Endothelial cell of umbilical vein (primary cell): ENCODE measurements around the gene SQSTM1.
A peak's percentile ranks its signal among the peaks of the same experiment; 100 is the strongest.

ENCODE experiments used
- EZH2 ChIP-seq: IDR thresholded peaks from 2 replicates; pipeline ENCODE4 v1.6.1; 2012; ENCODE audit warnings: borderline replicate concordance, low read depth, mild to moderate bottlenecking, moderate library complexity, low read length, inconsistent platforms; ENCODE audit not compliant: severe bottlenecking
- JUN ChIP-seq: IDR thresholded peaks from 2 replicates; pipeline ENCODE4 v1.6.1; 2011; ENCODE audit warnings: borderline replicate concordance, low read depth; ENCODE audit not compliant: insufficient read length, insufficient read depth
- POLR2A ChIP-seq: IDR thresholded peaks from 2 replicates; pipeline ENCODE4 v1.6.1; 2012; ENCODE audit warnings: low read depth, mild to moderate bottlenecking, control low read depth, low read length
- TF ChIP-seq, protein P1 (sequence below), 2 donors: IDR thresholded peaks; 1 replicate in 1 of 2; 2 replicates in 1 of 2; pipeline ENCODE4 v1.5.1; 2011; ENCODE audit warnings: low read length in 2 of 2, mild to moderate bottlenecking in 2 of 2, moderate library complexity in 2 of 2, control low read depth in 1 of 2, inconsistent platforms in 1 of 2, low read depth in 1 of 2; ENCODE audit not compliant: insufficient read depth in 1 of 2; ENCODE audit errors: extremely low read depth in 1 of 2
- TF ChIP-seq, protein P2 (sequence below): IDR thresholded peaks from 2 replicates; pipeline ENCODE4 v1.6.1; 2011; ENCODE audit not compliant: insufficient read depth, insufficient read length

DNA sequence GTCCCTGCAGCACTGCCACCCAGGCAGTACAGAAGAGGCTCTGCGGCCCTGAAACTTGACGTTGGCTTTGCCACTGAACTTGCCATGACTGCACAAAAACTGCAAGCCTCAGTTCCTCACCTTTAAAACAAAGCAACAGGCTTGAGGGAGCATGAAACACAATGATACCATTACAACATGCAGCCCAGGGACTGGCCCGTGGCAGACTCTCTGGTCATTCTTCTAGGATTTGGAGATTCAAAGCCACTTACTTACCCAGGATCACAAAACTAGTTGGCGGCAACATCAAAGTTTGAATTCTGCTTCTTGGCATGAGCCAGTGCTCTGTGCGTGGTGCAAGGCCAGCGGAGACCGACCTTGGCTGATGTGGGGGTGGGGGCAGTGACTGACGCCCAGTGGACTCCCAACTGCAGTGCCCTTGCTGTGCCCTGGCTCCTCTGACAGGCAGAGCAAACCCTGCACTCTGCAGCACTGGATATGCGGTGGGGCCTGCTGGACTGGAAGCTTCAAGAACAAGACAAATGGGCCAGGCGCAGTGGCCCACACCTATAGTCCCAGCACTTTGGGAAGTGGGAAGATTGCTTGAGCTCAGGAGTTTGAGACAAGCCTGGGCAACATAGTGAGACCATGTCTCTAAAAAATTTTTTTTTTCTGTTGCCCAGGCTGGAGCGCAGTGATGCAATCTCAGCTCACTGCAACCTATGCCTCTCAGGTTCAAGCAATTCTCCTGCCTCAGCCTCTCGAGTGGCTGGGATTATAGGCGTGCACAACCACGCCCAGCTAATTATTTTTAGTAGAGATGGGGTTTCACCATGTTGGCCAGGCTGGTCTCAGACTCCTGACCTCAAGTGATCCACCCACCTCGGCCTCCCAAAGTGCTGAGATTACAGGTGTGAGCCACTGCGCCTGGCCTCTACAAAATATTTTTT is 18.9 kb downstream of the SQSTM1 start:
- TF ChIP-seq, protein P1, sequence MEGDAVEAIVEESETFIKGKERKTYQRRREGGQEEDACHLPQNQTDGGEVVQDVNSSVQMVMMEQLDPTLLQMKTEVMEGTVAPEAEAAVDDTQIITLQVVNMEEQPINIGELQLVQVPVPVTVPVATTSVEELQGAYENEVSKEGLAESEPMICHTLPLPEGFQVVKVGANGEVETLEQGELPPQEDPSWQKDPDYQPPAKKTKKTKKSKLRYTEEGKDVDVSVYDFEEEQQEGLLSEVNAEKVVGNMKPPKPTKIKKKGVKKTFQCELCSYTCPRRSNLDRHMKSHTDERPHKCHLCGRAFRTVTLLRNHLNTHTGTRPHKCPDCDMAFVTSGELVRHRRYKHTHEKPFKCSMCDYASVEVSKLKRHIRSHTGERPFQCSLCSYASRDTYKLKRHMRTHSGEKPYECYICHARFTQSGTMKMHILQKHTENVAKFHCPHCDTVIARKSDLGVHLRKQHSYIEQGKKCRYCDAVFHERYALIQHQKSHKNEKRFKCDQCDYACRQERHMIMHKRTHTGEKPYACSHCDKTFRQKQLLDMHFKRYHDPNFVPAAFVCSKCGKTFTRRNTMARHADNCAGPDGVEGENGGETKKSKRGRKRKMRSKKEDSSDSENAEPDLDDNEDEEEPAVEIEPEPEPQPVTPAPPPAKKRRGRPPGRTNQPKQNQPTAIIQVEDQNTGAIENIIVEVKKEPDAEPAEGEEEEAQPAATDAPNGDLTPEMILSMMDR (IDR thresholded peaks at IDR 0.05; ENCODE audit: extremely low read depth in 1 of 2, insufficient read depth in 1 of 2, low read depth in 1 of 2, low read length in 2 of 2), result no peak
- TF ChIP-seq EZH2 (no peak), POLR2A (peak; percentile 58), JUN (no peak)
- TF ChIP-seq, protein P2, sequence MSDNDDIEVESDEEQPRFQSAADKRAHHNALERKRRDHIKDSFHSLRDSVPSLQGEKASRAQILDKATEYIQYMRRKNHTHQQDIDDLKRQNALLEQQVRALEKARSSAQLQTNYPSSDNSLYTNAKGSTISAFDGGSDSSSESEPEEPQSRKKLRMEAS, result no peak
